Ramos (cell line): ENCODE data around the gene CHRM5.
"Not testable (repeated sequence)": the region's sequence is repeated elsewhere in the genome, so short reads cannot be mapped to it uniquely, and the experiment has no call there.

Source experiments
- in situ Hi-C: fragments of 300-500 bp; cut with MboI; formaldehyde crosslinking; loops from one replicate; pipeline ENCODE4 v1.14.3; 2022; ENCODE audit warnings: low sequenced_read_pairs; ENCODE audit not compliant: unreplicated experiment

The CHRM5 gene

GRCh38 chr15:33985751-33986150 lies 17.5 kb downstream of the CHRM5 start:
- in situ Hi-C loops, result no loop called here

- in situ Hi-C loops, result no loop called here
Observed at GRCh38 chr15:33987444-33987843, 19.1 kb downstream of the CHRM5 start.

- in situ Hi-C loops, result no loop called here
Observed at GRCh38 chr15:33988384-33988783, 20.1 kb downstream of the CHRM5 start.

- in situ Hi-C loops, result no loop called here
Observed at GRCh38 chr15:33994005-33994615, 25.8 kb downstream of the CHRM5 start.

- in situ Hi-C loops, result not testable (repeated sequence)
Observed at GRCh38 chr15:33995666-33996065, 27.4 kb downstream of the CHRM5 start.

GRCh38 chr15:34001536-34001935 lies 33.2 kb downstream of the CHRM5 start:
- in situ Hi-C loops, result no loop called here

- in situ Hi-C loops, result no loop called here
Observed at GRCh38 chr15:34006381-34006780, 38.1 kb downstream of the CHRM5 start.

- in situ Hi-C loops, result no loop called here
Observed at GRCh38 chr15:34009656-34010055, 41.4 kb downstream of the CHRM5 start.

- in situ Hi-C loops, result no loop called here
Observed at GRCh38 chr15:34010921-34011320, 42.6 kb downstream of the CHRM5 start.

GRCh38 chr15:34011481-34011880 lies 43.2 kb downstream of the CHRM5 start:
- in situ Hi-C loops, result no loop called here

- in situ Hi-C loops, result no loop called here
Observed at GRCh38 chr15:34012461-34013028, 44.2 kb downstream of the CHRM5 start.

- in situ Hi-C loops, result no loop called here
Observed at GRCh38 chr15:34013746-34014145, 45.4 kb downstream of the CHRM5 start.

GRCh38 chr15:34014556-34014955 lies 46.3 kb downstream of the CHRM5 start:
- in situ Hi-C loops, result no loop called here

- in situ Hi-C loops, result no loop called here
Observed at GRCh38 chr15:34018021-34018645, 49.8 kb downstream of the CHRM5 start.

GRCh38 chr15:34018738-34019137 lies 50.4 kb downstream of the CHRM5 start:
- in situ Hi-C loops, result not testable (repeated sequence)

- in situ Hi-C loops, result no loop called here
Observed at GRCh38 chr15:34019369-34019990, 51.2 kb downstream of the CHRM5 start.

- in situ Hi-C loops, result no loop called here
Observed at GRCh38 chr15:34023907-34024306, 55.6 kb downstream of the CHRM5 start.

GRCh38 chr15:34025252-34025651 lies 57.0 kb downstream of the CHRM5 start:
- in situ Hi-C loops, result no loop called here

GRCh38 chr15:34027606-34028005 lies 59.3 kb downstream of the CHRM5 start:
- in situ Hi-C loops, result no loop called here

- in situ Hi-C loops, result no loop called here
Observed at GRCh38 chr15:34031987-34032760, 63.9 kb downstream of the CHRM5 start.
